ENCODE results near the gene RPP14. TPM values are rescaled to one million over a fixed set of nuclear protein-coding genes. Genes with fewer than 3 reads are reported as not detected.

RPP14 gene
- total and polyA plus RNA-seq, 2 of the 4 experiments (the other 2 are of a cell fraction), result 6.6 to 7.8 TPM

GRCh38 chr3:58334013-58334321, 27.9 kb downstream of the RPP14 start (continued):
- TF ChIP-seq FOS (IDR thresholded peaks at IDR 0.05; ENCODE audit: low read depth, low read length), result no peak
- TF ChIP-seq, protein P1, sequence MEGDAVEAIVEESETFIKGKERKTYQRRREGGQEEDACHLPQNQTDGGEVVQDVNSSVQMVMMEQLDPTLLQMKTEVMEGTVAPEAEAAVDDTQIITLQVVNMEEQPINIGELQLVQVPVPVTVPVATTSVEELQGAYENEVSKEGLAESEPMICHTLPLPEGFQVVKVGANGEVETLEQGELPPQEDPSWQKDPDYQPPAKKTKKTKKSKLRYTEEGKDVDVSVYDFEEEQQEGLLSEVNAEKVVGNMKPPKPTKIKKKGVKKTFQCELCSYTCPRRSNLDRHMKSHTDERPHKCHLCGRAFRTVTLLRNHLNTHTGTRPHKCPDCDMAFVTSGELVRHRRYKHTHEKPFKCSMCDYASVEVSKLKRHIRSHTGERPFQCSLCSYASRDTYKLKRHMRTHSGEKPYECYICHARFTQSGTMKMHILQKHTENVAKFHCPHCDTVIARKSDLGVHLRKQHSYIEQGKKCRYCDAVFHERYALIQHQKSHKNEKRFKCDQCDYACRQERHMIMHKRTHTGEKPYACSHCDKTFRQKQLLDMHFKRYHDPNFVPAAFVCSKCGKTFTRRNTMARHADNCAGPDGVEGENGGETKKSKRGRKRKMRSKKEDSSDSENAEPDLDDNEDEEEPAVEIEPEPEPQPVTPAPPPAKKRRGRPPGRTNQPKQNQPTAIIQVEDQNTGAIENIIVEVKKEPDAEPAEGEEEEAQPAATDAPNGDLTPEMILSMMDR (conservative IDR thresholded peaks at IDR 0.05; ENCODE audit: low read depth, low read length), result no peak

DNA sequence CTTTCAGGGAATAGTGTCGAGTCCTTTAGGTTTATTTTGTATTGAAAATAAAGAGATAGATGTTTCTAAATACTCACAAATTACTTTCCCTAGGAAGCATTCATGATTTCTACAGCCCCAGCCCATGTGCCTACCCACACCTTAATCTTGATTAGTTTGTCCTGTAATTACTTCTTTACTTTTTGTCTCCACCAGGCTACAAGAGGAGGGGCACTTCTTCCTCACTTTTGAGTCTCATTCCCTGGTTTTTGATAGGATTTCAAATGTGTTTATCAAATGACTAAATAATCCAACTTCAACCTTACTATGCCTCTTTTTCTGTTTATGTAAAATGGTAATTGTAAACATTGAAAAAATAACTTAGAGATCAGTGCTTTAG, 28.4 kb downstream of the RPP14 start:
- POLR2A ChIA-PET (ENCODE audit: unreplicated experiment), result interaction anchor here (0.6 kb wide), 2 partner anchors 28 to 49 kb away, joined by 3 to 4 read pairs; no protein-coding TSS in a partner anchor
- Histone ChIP-seq H4K5ac (ENCODE audit: low read depth, low read length) (no peak overlapping the region), H4K91ac (ENCODE audit: insufficient read depth, low read depth, low read length) (no peak overlapping the region), H3K9ac (ENCODE audit: low read depth, low read length) (peak overlapping the region; percentile 91), H3K4me1 (ENCODE audit: control insufficient read depth, insufficient read depth, low read length) (peaks cover 16% of the 10 kb centered on the region), H3K9me1 (ENCODE audit: insufficient read depth, low read length) (peaks cover 4% of the 10 kb centered on the region; the same call in 1 of the 2 replicates), H2BK5ac (ENCODE audit: low read depth, low read length, poor library complexity, severe bottlenecking) (peak overlapping the region; percentile 90), H3K14ac (replicated peaks; ENCODE audit: low read depth, low read length) (no peak overlapping the region), H3K4me2 (ENCODE audit: low read depth, low read length) (peak overlapping the region; percentile 83), H3K27me3 (ENCODE audit: control insufficient read depth, insufficient read depth, low read length) (no peaks in the 10 kb centered on the region), H3K79me1 (ENCODE audit: low read depth in 1 of 2, low read length in 2 of 2) (peaks cover 14 to 44% of the 10 kb centered on the region in 2 experiments; a peak in 3 of 4 replicates), H3K23ac (ENCODE audit: low read depth, low read length) (peak overlapping the region; percentile 69; the same call in 1 of the 2 replicates), H3K4me3 (ENCODE audit: insufficient read depth, low read depth, low read length) (peak overlapping the region; percentile 91), H4K8ac (ENCODE audit: low read depth in 2 of 2, low read length in 2 of 2) (peak overlapping the region; percentile 26 to 68; a peak in 3 of 4 replicates), H2BK15ac (ENCODE audit: low read depth, low read length) (peak overlapping the region; percentile 51; the same call in 1 of the 3 replicates), H3K9me3 (ENCODE audit: control insufficient read depth, insufficient read depth, low read length) (no peaks in the 10 kb centered on the region), H3K4ac (ENCODE audit: low read depth, low read length) (peak overlapping the region; percentile 78; the same call in 1 of the 2 replicates), H3K27ac (ENCODE audit: insufficient read depth, low read length) (peak overlapping the region; percentile 97), H2AFZ (replicated peaks; ENCODE audit: low read length, poor library complexity) (no peak overlapping the region), H3K36me3 (ENCODE audit: control insufficient read depth, insufficient read depth, low read length) (no peaks in the 10 kb centered on the region), H2AK9ac (replicated peaks; ENCODE audit: low read depth, low read length, poor library complexity) (no peak overlapping the region), H2BK20ac (ENCODE audit: low read depth, low read length) (peak overlapping the region; percentile 50; the same call in 1 of the 2 replicates), H3K56ac (ENCODE audit: extremely low read depth, insufficient read depth, low read length) (peak overlapping the region; percentile 65; the same call in 1 of the 2 replicates), H2AK5ac (ENCODE audit: low read depth, low read length) (no peak overlapping the region; the same call in 1 of the 2 replicates), H2BK120ac (ENCODE audit: low read depth, low read length) (peak overlapping the region; percentile 79), H4K20me1 (ENCODE audit: insufficient read depth, low read length) (peaks cover 11% of the 10 kb centered on the region; the same call in 1 of the 2 replicates), H3K18ac (ENCODE audit: low read depth, low read length) (peak overlapping the region; percentile 52)
- DNase-seq (no peak), ATAC-seq (ENCODE audit: low read depth) (no peak)
- dilution Hi-C loops (cut with HindIII; ENCODE audit: low sequenced_read_pairs, unreplicated experiment), result no loop called here
- no peak for TF ChIP-seq MAZ (IDR thresholded peaks at IDR 0.05; ENCODE audit: borderline replicate concordance, low read depth, low read length)
- TF ChIP-seq CHD1 (IDR thresholded peaks at IDR 0.05; ENCODE audit: low read depth, low read length), result 0 out of 2 replicates have a peak, but pooled peaks have one; percentile 15
- TF ChIP-seq BHLHE40 (IDR thresholded peaks at IDR 0.05; ENCODE audit: low read depth, low read length), result no peak
- TF ChIP-seq RFX5 (IDR thresholded peaks at IDR 0.05; ENCODE audit: low read depth, low read length), result no peak
- intact Hi-C loops (cut with micrococcal nuclease), result loop anchor here (1.0 to 10.0 kb wide), 2 partner anchors 55 to 290 kb away; no protein-coding TSS in a partner anchor
- WGBS, 2 experiments (ENCODE audit: extremely low coverage in 2 of 2, insufficient read length in 1 of 2), result no CpG with 5 or more reads among the region's 1 CpG
- in situ Hi-C loops (cut with MboI; ENCODE audit: low sequenced_read_pairs), result loop anchor here (5.0 kb wide), 1 partner anchor 78 kb away; no protein-coding TSS in a partner anchor
- CTCF ChIA-PET, result interaction anchor here (1.0 to 1.9 kb wide), 3 partner anchors 52 to 81 kb away, joined by 3 to 7 read pairs (median 5); no protein-coding TSS in a partner anchor
- BruUV-seq (replicated peaks), result no TSS peak
